Vagina (tissue), 2 donors: ENCODE results near the gene MEG3. TPM values are rescaled to one million over a fixed set of nuclear protein-coding genes. Genes with fewer than 3 reads are reported as not detected.

Source experiments
- DNase-seq, 2 donors: peaks; one replicate each; pipeline ENCODE4 v3.0.0-alpha.2; 2017; ENCODE audit errors: extremely low spot score in 2 of 2
- H3K27ac ChIP-seq: fragments of 200-600 bp; sonication (generic); one replicate; pipeline ENCODE4 v1.5.1; 2019
- H3K27me3 ChIP-seq: fragments of 200-600 bp; sonication (generic); one replicate; pipeline ENCODE4 v1.5.1; 2019
- H3K36me3 ChIP-seq, 2 donors: fragments of 200-600 bp; sonication (generic); one replicate each; pipeline ENCODE4 v1.5.1; 2017 to 2019
- H3K4me1 ChIP-seq: fragments of 200-600 bp; sonication (generic); one replicate; pipeline ENCODE4 v1.5.1; 2019
- H3K4me3 ChIP-seq, 2 donors: fragments of 200-600 bp; sonication (generic); 1 replicate in 1 of 2; 2 replicates in 1 of 2; pipeline ENCODE4 v1.5.1; 2016 to 2019
- H3K9me3 ChIP-seq: fragments of 200-600 bp; sonication (generic); one replicate; pipeline ENCODE4 v1.5.1; 2019
- POLR2A ChIP-seq, 2 donors: fragments of 450-650 bp; IDR thresholded peaks; one replicate each; pipeline ENCODE4 v1.6.1; 2017; ENCODE audit warnings: antibody characterized with exemption in 2 of 2, mild to moderate bottlenecking in 2 of 2, moderate library complexity in 2 of 2
- POLR2AphosphoS5 ChIP-seq, 2 donors: sonication (generic); formaldehyde crosslinking; IDR thresholded peaks; one replicate each; pipeline ENCODE4 v1.9.0; 2017; ENCODE audit warnings: antibody characterized with exemption in 2 of 2, mild to moderate bottlenecking in 2 of 2, low read depth in 1 of 2; ENCODE audit not compliant: insufficient read depth in 1 of 2
- intact Hi-C: fragments of 100-400 bp; cut with DNase I; formaldehyde crosslinking; loops from one replicate; pipeline ENCODE4 v1.15.1; 2023
- total RNA-seq: library from RNA; depleted of rRNA; stranded (reverse); fragments of >200 nt; gene quantifications from one replicate; pipeline ENCODE4 v1.2.3, GENCODE V29; 2016
- TF ChIP-seq, protein P1 (sequence below), 3 experiments: fragments of 450-650 bp in 2 of 3; fragments of 200-600 bp in 1 of 3; sonication (generic) in 1 of 3; IDR thresholded peaks; one replicate each; pipeline ENCODE4 v1.5.1; 2017 to 2019; ENCODE audit warnings: antibody characterized with exemption in 3 of 3, mild to moderate bottlenecking in 2 of 3, moderate library complexity in 2 of 3

MEG3 gene
- total RNA-seq, 1 donor from 2014 or later: 126 TPM

DNA sequence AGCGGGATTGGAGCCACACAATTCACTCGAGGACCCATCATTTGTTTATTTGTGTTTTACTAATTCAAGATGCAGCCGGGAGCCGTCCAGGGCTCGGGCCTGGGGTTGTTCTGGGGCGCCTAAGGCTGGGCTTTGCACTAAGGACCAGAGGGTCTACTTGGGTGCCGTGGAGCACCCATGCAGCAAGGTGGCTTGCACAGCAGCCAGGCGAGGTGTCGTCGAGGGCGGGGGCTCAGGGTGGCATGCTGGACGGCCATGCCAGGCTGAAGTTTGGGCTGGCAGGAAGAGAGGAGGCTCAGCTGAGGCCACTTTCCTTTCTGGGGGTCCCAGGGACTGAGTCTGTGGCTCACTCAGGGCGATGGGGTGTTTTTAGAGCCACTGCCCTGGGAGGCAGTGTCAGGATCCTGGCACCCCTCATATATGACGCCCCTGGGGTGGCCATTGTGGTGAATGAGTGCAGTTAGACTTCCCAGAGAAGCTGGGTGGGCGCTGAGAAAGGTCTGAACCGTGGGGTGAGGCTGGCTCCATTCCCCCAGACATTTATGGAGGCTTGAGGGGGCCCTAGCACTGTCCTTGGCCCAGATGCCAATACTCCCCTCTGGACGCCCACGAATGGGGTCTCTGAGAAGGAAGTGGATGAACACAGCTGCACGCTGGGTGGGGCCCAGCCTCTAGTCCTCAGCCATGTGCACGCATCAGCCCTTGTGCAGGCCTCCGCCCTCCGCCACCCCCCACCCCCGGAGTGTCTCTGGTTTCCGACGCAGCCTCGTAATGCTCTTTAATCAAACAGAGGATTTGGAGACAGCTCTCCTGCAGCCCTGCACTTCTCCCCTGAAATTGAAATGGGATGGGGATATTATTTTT, 11.3 kb downstream of the MEG3 start:
- TF ChIP-seq, protein P1, sequence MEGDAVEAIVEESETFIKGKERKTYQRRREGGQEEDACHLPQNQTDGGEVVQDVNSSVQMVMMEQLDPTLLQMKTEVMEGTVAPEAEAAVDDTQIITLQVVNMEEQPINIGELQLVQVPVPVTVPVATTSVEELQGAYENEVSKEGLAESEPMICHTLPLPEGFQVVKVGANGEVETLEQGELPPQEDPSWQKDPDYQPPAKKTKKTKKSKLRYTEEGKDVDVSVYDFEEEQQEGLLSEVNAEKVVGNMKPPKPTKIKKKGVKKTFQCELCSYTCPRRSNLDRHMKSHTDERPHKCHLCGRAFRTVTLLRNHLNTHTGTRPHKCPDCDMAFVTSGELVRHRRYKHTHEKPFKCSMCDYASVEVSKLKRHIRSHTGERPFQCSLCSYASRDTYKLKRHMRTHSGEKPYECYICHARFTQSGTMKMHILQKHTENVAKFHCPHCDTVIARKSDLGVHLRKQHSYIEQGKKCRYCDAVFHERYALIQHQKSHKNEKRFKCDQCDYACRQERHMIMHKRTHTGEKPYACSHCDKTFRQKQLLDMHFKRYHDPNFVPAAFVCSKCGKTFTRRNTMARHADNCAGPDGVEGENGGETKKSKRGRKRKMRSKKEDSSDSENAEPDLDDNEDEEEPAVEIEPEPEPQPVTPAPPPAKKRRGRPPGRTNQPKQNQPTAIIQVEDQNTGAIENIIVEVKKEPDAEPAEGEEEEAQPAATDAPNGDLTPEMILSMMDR (IDR thresholded peaks at IDR 0.05): no peak
- no peak for TF ChIP-seq POLR2AphosphoS5 (IDR thresholded peaks at IDR 0.05; ENCODE audit: insufficient read depth in 1 of 2, low read depth in 1 of 2)
- no peak for TF ChIP-seq POLR2A (IDR thresholded peaks at IDR 0.05)
- DNase-seq: no peak
- peaks cover 22% of the 10 kb centered on the region for H3K4me1 ChIP-seq
- H3K36me3 ChIP-seq: no peaks in the 10 kb centered on the region
- H3K4me3 ChIP-seq: no peak overlapping the region
- intact Hi-C loops: no loop called here
- no peaks in the 10 kb centered on the region for H3K9me3 ChIP-seq
- no peaks in the 10 kb centered on the region for H3K27me3 ChIP-seq
- H3K27ac ChIP-seq: peak overlapping the region; percentile 35

DNA sequence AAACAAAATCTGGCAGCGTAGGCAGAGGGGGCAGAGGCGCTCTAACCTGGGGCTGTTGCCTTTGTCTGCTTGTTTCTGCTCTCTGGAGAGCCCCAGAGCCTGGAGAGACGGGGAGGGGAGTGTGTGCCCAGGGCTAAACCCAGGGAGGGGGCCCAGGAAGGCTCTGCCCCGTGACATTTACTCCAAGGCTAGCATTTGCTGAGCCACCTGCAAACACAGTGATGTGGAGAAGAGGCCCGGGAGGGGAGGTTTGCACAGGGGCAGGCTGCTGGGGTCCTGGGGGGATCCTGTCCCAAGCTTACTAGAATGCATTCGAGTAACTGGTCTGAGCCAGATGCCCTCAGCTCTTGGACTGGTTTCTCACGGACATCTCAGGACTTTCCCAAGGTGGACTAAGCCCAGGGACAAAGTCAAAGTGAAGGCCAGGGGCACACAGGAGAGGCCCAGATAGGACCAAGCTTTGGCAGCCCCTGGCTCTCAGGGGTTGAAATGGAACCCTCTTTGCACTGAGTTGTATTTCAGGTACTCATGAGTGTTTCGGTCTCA, 12.0 kb downstream of the MEG3 start:
- Histone ChIP-seq H3K4me1 (peaks cover 24% of the 10 kb centered on the region), H3K27ac (peak overlapping the region; percentile 35), H3K4me3 (no peak overlapping the region), H3K27me3 (no peaks in the 10 kb centered on the region), H3K9me3 (no peaks in the 10 kb centered on the region), H3K36me3 (no peaks in the 10 kb centered on the region)
- intact Hi-C loops: no loop called here
- DNase-seq: no peak
- TF ChIP-seq POLR2A (IDR thresholded peaks at IDR 0.05): no peak
- no peak for TF ChIP-seq POLR2AphosphoS5 (IDR thresholded peaks at IDR 0.05; ENCODE audit: insufficient read depth in 1 of 2, low read depth in 1 of 2)
- TF ChIP-seq, protein P1 (IDR thresholded peaks at IDR 0.05): no peak

DNA sequence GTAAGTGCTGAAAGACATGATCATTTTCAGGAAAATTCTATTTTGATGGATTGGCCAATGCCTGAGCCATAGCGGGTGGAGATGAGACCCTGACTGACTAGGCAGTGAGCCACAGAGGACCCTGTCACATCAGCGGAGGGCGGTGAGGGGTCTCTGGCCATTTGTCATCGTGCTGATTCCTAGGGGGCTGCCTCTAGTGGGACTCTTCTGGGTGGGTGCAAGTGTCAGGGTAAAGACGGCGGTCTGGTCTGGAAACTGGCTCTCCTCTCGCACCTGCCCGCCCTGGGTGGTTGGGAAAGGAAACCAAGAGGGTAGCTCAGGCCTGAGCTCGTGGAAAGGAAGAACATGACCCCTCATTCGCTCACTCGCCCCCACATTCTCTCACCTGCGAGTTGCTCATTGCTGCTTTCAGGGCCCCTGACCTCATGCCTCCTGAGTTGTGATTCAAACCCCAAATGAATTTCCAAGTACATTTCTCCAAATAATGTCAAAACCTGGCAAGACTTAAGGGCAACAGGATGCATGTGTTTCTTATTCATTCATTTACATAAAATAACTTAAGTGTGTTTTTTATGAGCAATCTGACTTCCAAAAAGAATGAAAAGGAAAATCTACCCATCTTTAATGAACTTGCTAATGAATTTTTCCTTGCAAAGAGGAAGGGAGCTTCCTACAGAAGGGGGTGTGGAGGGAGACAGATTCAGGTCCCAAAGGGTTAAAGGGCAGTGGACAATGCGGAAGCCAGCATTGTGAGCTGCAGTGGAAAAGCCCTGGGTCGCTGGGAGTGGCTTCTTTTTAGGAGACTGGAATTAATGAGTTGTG, 12.8 kb downstream of the MEG3 start:
- intact Hi-C loops: no loop called here
- Histone ChIP-seq H3K27ac (peak overlapping the region; percentile 79), H3K4me3 (no peak overlapping the region), H3K9me3 (no peaks in the 10 kb centered on the region), H3K27me3 (no peaks in the 10 kb centered on the region), H3K4me1 (peaks cover 24% of the 10 kb centered on the region), H3K36me3 (no peaks in the 10 kb centered on the region)
- no peak for TF ChIP-seq POLR2AphosphoS5 (IDR thresholded peaks at IDR 0.05; ENCODE audit: insufficient read depth in 1 of 2, low read depth in 1 of 2)
- DNase-seq: no peak

DNA sequence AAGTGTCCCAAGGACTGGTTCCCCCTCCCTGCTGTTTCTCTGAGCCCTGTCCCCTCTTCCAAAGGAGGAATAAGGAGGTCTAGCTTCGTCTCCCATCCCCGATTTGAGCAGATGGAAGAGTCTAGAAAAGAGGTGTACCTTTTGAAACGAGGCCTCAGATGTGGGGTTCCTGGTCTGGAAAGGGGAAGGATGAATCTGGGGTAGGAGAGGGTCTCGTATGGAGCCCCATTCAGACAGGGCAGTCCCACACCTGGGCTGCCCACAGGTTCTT, 13.3 kb downstream of the MEG3 start:
- Histone ChIP-seq H3K27me3 (no peaks in the 10 kb centered on the region), H3K27ac (peak overlapping the region; percentile 79), H3K9me3 (no peaks in the 10 kb centered on the region), H3K4me3 (no peak overlapping the region), H3K4me1 (peaks cover 24% of the 10 kb centered on the region), H3K36me3 (no peaks in the 10 kb centered on the region)
- TF ChIP-seq POLR2A (IDR thresholded peaks at IDR 0.05): no peak
- no peak for DNase-seq
- intact Hi-C loops: no loop called here

DNA sequence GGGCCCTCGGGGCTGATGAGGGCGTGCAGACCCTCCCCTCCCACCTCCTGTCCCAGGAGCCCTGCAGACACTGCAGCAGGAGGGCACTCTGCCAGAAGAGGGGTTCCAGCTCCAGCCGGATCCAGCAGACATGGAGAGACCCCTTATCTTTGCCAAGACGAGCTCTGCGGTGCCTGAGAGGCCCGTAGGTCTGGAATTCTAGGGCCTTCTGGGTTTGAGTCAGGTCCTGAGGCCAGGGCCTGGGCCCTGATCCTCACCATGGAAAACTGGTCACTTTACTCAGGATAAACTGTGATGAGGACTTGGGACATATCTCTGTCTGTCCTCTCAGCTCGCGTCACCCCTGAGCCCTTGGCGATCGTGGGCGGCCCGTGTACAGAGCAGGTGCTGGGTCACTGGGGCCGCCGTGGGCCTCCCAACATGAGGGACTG, 13.8 kb downstream of the MEG3 start:
- no peaks in the 10 kb centered on the region for H3K9me3 ChIP-seq
- peak overlapping the region; percentile 79 for H3K27ac ChIP-seq
- H3K4me1 ChIP-seq: peaks cover 24% of the 10 kb centered on the region
- TF ChIP-seq POLR2AphosphoS5 (IDR thresholded peaks at IDR 0.05; ENCODE audit: insufficient read depth in 1 of 2, low read depth in 1 of 2) (no peak), POLR2A (IDR thresholded peaks at IDR 0.05) (no peak)
- TF ChIP-seq, protein P1 (IDR thresholded peaks at IDR 0.05): no peak
- intact Hi-C loops: loop anchor here (10.0 kb wide), 1 partner anchor 725 kb away; the partner anchor contains the start of gene DIO3
- no peak for DNase-seq
- no peaks in the 10 kb centered on the region for H3K36me3 ChIP-seq
- H3K27me3 ChIP-seq: no peaks in the 10 kb centered on the region
- no peak overlapping the region for H3K4me3 ChIP-seq
